K562 (cell line): ENCODE data around the gene PABPC1L. TPM values are rescaled to one million over a fixed set of nuclear protein-coding genes. Genes with fewer than 3 reads are reported as not detected.

Source experiments
- CAMTA2 ChIP-seq: fragments of 250-450 bp; sonication (Bioruptor Pico); conservative IDR thresholded peaks from 2 replicates; pipeline ENCODE4 v1.5.1; 2022
- COPS2 ChIP-seq: fragments of 450-650 bp; conservative IDR thresholded peaks from 2 replicates; pipeline ENCODE4 v1.6.1; 2016; ENCODE audit warnings: mild to moderate bottlenecking, moderate library complexity
- DPF2 ChIP-seq: fragments of 450-650 bp; IDR thresholded peaks from 2 replicates; pipeline ENCODE4 v1.6.1; 2016
- ETV5 ChIP-seq: sonication (generic); formaldehyde crosslinking; IDR thresholded peaks from 2 replicates; pipeline ENCODE4 v1.4.0; 2020; ENCODE audit warnings: low read depth, mild to moderate bottlenecking, missing genetic modification reagents
- FIP1L1 ChIP-seq: fragments of 200-400 bp; formaldehyde crosslinking; IDR thresholded peaks from 2 replicates; pipeline ENCODE4 v1.6.1; 2018; ENCODE audit warnings: mild to moderate bottlenecking, low read depth, low read length; ENCODE audit not compliant: poor library complexity, severe bottlenecking
- FOXJ3 ChIP-seq: sonication (generic); formaldehyde crosslinking; IDR thresholded peaks from 2 replicates; pipeline ENCODE4 v1.4.0; 2020; ENCODE audit warnings: mild to moderate bottlenecking, missing genetic modification reagents
- FOXK1 ChIP-seq: sonication (generic); formaldehyde crosslinking; IDR thresholded peaks from 2 replicates; pipeline ENCODE4 v1.8.0; 2022; ENCODE audit warnings: missing genetic modification reagents, mild to moderate bottlenecking, borderline replicate concordance
- GTF2F1 ChIP-seq: IDR thresholded peaks from 2 replicates; pipeline ENCODE4 v1.6.1; 2011; ENCODE audit warnings: low read depth, low read length, improper control_type of control experiment
- HIVEP1 ChIP-seq: fragments of 250-450 bp; sonication (Bioruptor Pico); IDR thresholded peaks from 2 replicates; pipeline ENCODE4 v1.4.0; 2020; ENCODE audit warnings: mild to moderate bottlenecking
- LEF1 ChIP-seq: fragments of 450-650 bp; IDR thresholded peaks from 2 replicates; pipeline ENCODE4 v1.6.1; 2016; ENCODE audit warnings: mild to moderate bottlenecking
- MAFG ChIP-seq: fragments of 450-650 bp; conservative IDR thresholded peaks from 2 replicates; pipeline ENCODE4 v1.6.1; 2016; ENCODE audit warnings: missing genetic modification characterization, missing compliant biosample characterization
- NFRKB ChIP-seq: fragments of 450-650 bp; IDR thresholded peaks from 2 replicates; pipeline ENCODE4 v1.6.1; 2016; ENCODE audit warnings: low read depth
- POLR2AphosphoS5 ChIP-seq: IDR thresholded peaks from 2 replicates; pipeline ENCODE4 v1.6.1; 2011; ENCODE audit warnings: mild to moderate bottlenecking, low read depth, low read length, moderate library complexity; ENCODE audit not compliant: control insufficient read depth, insufficient read depth
- ZKSCAN8 ChIP-seq: fragments of 200-800 bp; sonication (Bioruptor generic); IDR thresholded peaks from 2 replicates; pipeline ENCODE4 v1.6.1; 2016; ENCODE audit warnings: missing genetic modification characterization, missing compliant biosample characterization
- ZNF354B ChIP-seq: fragments of 250-450 bp; sonication (Bioruptor Pico); IDR thresholded peaks from 2 replicates; pipeline ENCODE4 v1.4.0; 2020
- ZNF584 ChIP-seq: fragments of 200-800 bp; sonication (Bioruptor generic); IDR thresholded peaks from 2 replicates; pipeline ENCODE4 v1.6.1; 2016; ENCODE audit warnings: low read depth, mild to moderate bottlenecking, missing genetic modification characterization, missing compliant biosample characterization
- polyA plus RNA-seq, 8 experiments: library from polyadenylated mRNA; depleted of rRNA in 4 of 8; stranded (reverse) in 5 of 8; unstranded in 3 of 8; fragments of >200 nt; fragmentation: Nextera tagmentation in 2 of 8; fragmentation: Illumina TruSeq in 1 of 8; extraction: Ambion mirVana in 2 of 8; extraction: Trizol in 1 of 8; gene quantifications; 2 replicates each; pipeline versions ENCODE4 v1.2.1 to v1.2.3, GENCODE V29; 2011 to 2014; ENCODE audit warnings: inconsistent platforms in 1 of 8, missing spikeins in 1 of 8
- total RNA-seq, 7 experiments: library from RNA; depleted of rRNA in 6 of 7; stranded (reverse); fragments of >200 nt in 6 of 7; fragmentation: Illumina TruSeq in 2 of 7; extraction: Trizol in 2 of 7; gene quantifications; 2 replicates each; pipeline versions ENCODE4 v1.2.1 to v1.2.3, GENCODE V29; 2011 to 2021; ENCODE audit warnings: low replicate concordance in 1 of 7
- TF ChIP-seq, protein P1 (sequence below): sonication (generic); formaldehyde crosslinking; IDR thresholded peaks from 2 replicates; pipeline ENCODE4 v1.5.0; 2020; ENCODE audit warnings: missing genetic modification reagents
- TF ChIP-seq, protein P2 (sequence below): fragments of 250-450 bp; sonication (Bioruptor Pico); IDR thresholded peaks from 2 replicates; pipeline ENCODE4 v1.4.0; 2020
- TF ChIP-seq, protein P3 (sequence below), 2 experiments: fragments of 450-650 bp; IDR thresholded peaks; 2 replicates each; pipeline ENCODE4 v1.6.1; 2018; ENCODE audit warnings: mild to moderate bottlenecking in 2 of 2, low read depth in 1 of 2; ENCODE audit not compliant: partially characterized antibody in 2 of 2
- TF ChIP-seq, protein P4 (sequence below): sonication (generic); formaldehyde crosslinking; IDR thresholded peaks from 2 replicates; pipeline ENCODE4 v1.8.1; 2022; ENCODE audit warnings: missing genetic modification reagents
- TF ChIP-seq, protein P5 (sequence below): fragments of 450-650 bp; conservative IDR thresholded peaks from 2 replicates; pipeline ENCODE4 v1.6.1; 2016; ENCODE audit warnings: missing genetic modification characterization, low read depth, mild to moderate bottlenecking, missing compliant biosample characterization, moderate library complexity

Gene PABPC1L
- total and polyA plus RNA-seq, 9 of the 15 experiments (the other 6 are each of a cell fraction or from before 2014, with no cell fraction given): 6.0 to 90.3 (median 15.8) TPM

DNA sequence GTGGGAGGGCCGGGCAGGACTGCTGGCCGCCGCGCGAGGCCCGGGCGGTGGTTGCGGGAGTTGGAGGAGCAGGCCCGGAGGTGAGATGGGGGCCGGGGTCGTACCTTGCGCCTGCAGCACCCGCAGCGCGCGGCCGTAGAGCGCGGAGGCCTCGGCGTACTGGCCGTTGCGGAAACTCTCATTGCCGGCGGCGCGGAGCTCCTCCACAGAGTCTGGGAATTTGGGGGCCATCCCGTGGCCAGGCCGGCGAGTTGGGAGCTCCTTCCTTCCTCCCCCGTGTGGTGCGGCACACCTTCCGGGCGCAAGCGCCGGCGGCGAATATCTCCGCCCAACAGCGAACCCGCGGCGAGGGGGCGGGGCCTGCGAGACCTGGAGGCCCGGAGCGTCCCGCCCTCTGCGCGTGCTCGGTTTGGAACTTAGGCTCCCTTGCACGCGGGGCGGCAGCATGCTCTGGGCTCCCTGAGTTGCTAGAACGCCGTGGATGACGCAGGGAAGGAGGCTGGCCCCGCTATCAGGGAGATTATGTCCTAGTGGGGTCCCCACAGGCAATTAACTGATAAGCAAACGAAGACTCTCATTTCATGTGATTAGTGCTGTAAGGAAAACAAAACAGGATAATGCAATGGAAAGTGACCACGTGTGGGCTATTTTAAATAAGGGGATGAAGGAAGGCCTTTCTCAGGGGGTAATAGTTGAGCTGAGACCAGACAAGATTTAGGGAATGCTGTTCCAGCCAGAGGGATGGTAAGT, 50.4 kb downstream of the PABPC1L start, which contains the start of gene TOMM34 (continued):
- TF ChIP-seq POLR2AphosphoS5 (peak; percentile 71), DPF2 (peak; percentile 81), HIVEP1 (CRISPR knock-in tag) (no peak), GTF2F1 (no peak), NFRKB (no peak), MAFG (tag) (no peak), ETV5 (CRISPR knock-in tag) (peak; percentile 65), COPS2 (no peak), ZNF584 (no peak), LEF1 (no peak; the same call in 1 of the 2 replicates), ZKSCAN8 (CRISPR knock-in tag) (no peak), ZNF354B (CRISPR knock-in tag) (no peak), FOXK1 (CRISPR knock-in tag) (no peak), FOXJ3 (CRISPR knock-in tag) (no peak), FIP1L1 (peak; percentile 15), CAMTA2 (no peak)
- TF ChIP-seq, protein P1, sequence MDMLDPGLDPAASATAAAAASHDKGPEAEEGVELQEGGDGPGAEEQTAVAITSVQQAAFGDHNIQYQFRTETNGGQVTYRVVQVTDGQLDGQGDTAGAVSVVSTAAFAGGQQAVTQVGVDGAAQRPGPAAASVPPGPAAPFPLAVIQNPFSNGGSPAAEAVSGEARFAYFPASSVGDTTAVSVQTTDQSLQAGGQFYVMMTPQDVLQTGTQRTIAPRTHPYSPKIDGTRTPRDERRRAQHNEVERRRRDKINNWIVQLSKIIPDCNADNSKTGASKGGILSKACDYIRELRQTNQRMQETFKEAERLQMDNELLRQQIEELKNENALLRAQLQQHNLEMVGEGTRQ (CRISPR knock-in tag): no peak
- TF ChIP-seq, protein P2, sequence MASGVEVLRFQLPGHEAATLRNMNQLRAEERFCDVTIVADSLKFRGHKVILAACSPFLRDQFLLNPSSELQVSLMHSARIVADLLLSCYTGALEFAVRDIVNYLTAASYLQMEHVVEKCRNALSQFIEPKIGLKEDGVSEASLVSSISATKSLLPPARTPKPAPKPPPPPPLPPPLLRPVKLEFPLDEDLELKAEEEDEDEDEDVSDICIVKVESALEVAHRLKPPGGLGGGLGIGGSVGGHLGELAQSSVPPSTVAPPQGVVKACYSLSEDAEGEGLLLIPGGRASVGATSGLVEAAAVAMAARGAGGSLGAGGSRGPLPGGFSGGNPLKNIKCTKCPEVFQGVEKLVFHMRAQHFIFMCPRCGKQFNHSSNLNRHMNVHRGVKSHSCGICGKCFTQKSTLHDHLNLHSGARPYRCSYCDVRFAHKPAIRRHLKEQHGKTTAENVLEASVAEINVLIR (CRISPR knock-in tag): no peak
- TF ChIP-seq, protein P3, sequence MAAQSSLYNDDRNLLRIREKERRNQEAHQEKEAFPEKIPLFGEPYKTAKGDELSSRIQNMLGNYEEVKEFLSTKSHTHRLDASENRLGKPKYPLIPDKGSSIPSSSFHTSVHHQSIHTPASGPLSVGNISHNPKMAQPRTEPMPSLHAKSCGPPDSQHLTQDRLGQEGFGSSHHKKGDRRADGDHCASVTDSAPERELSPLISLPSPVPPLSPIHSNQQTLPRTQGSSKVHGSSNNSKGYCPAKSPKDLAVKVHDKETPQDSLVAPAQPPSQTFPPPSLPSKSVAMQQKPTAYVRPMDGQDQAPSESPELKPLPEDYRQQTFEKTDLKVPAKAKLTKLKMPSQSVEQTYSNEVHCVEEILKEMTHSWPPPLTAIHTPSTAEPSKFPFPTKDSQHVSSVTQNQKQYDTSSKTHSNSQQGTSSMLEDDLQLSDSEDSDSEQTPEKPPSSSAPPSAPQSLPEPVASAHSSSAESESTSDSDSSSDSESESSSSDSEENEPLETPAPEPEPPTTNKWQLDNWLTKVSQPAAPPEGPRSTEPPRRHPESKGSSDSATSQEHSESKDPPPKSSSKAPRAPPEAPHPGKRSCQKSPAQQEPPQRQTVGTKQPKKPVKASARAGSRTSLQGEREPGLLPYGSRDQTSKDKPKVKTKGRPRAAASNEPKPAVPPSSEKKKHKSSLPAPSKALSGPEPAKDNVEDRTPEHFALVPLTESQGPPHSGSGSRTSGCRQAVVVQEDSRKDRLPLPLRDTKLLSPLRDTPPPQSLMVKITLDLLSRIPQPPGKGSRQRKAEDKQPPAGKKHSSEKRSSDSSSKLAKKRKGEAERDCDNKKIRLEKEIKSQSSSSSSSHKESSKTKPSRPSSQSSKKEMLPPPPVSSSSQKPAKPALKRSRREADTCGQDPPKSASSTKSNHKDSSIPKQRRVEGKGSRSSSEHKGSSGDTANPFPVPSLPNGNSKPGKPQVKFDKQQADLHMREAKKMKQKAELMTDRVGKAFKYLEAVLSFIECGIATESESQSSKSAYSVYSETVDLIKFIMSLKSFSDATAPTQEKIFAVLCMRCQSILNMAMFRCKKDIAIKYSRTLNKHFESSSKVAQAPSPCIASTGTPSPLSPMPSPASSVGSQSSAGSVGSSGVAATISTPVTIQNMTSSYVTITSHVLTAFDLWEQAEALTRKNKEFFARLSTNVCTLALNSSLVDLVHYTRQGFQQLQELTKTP (IDR thresholded peaks at IDR 0.05; ENCODE audit: low read depth in 1 of 2, partially characterized antibody in 2 of 2): no peak
- TF ChIP-seq, protein P4, sequence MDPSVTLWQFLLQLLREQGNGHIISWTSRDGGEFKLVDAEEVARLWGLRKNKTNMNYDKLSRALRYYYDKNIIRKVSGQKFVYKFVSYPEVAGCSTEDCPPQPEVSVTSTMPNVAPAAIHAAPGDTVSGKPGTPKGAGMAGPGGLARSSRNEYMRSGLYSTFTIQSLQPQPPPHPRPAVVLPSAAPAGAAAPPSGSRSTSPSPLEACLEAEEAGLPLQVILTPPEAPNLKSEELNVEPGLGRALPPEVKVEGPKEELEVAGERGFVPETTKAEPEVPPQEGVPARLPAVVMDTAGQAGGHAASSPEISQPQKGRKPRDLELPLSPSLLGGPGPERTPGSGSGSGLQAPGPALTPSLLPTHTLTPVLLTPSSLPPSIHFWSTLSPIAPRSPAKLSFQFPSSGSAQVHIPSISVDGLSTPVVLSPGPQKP (CRISPR knock-in tag): no peak
- TF ChIP-seq, protein P5, sequence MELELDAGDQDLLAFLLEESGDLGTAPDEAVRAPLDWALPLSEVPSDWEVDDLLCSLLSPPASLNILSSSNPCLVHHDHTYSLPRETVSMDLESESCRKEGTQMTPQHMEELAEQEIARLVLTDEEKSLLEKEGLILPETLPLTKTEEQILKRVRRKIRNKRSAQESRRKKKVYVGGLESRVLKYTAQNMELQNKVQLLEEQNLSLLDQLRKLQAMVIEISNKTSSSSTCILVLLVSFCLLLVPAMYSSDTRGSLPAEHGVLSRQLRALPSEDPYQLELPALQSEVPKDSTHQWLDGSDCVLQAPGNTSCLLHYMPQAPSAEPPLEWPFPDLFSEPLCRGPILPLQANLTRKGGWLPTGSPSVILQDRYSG (tag): no peak
